Lower leg skin (tissue), 4 donors: Measurements from ENCODE around the gene ATOSA. TPM values are rescaled to one million over a fixed set of nuclear protein-coding genes. Genes with fewer than 3 reads are reported as not detected.

Source experiments
- DNase-seq, 2 donors: peaks; one replicate each; pipeline ENCODE4 v3.0.0-alpha.2; 2019; ENCODE audit warnings: low spot score in 2 of 2
- H3K4me3 ChIP-seq: fragments of 200-600 bp; sonication (generic); 2 replicates; pipeline ENCODE4 v1.5.1; 2017; ENCODE audit warnings: mild to moderate bottlenecking, low read depth; ENCODE audit not compliant: poor library complexity, severe bottlenecking
- POLR2A ChIP-seq, 2 donors: fragments of 450-650 bp; IDR thresholded peaks; one replicate each; pipeline ENCODE4 v1.6.1; 2016 to 2017; ENCODE audit warnings: antibody characterized with exemption in 2 of 2, mild to moderate bottlenecking in 1 of 2, moderate library complexity in 1 of 2
- WGBS, 2 donors: methylation state at CpG; one replicate each; pipeline ENCODE4 v1.1.5; 2018; 5-methylcytosine and 5-hydroxymethylcytosine counted together
- intact Hi-C: fragments of 100-400 bp; cut with DNase I; formaldehyde crosslinking; loops from one replicate; pipeline ENCODE4 v1.15.0; 2023; ENCODE audit warnings: low total_unique reads
- total RNA-seq, 4 donors: library from RNA; depleted of rRNA; stranded (reverse); fragments of >200 nt; gene quantifications; one replicate each; pipeline ENCODE4 v1.1.0, GENCODE V29; 2016
- TF ChIP-seq, protein P1 (sequence below), 3 donors: fragments of 450-650 bp; IDR thresholded peaks; one replicate each; pipeline ENCODE4 v1.5.1; 2016; ENCODE audit warnings: antibody characterized with exemption in 3 of 3, mild to moderate bottlenecking in 3 of 3, moderate library complexity in 2 of 3

ATOSA gene, protein sequence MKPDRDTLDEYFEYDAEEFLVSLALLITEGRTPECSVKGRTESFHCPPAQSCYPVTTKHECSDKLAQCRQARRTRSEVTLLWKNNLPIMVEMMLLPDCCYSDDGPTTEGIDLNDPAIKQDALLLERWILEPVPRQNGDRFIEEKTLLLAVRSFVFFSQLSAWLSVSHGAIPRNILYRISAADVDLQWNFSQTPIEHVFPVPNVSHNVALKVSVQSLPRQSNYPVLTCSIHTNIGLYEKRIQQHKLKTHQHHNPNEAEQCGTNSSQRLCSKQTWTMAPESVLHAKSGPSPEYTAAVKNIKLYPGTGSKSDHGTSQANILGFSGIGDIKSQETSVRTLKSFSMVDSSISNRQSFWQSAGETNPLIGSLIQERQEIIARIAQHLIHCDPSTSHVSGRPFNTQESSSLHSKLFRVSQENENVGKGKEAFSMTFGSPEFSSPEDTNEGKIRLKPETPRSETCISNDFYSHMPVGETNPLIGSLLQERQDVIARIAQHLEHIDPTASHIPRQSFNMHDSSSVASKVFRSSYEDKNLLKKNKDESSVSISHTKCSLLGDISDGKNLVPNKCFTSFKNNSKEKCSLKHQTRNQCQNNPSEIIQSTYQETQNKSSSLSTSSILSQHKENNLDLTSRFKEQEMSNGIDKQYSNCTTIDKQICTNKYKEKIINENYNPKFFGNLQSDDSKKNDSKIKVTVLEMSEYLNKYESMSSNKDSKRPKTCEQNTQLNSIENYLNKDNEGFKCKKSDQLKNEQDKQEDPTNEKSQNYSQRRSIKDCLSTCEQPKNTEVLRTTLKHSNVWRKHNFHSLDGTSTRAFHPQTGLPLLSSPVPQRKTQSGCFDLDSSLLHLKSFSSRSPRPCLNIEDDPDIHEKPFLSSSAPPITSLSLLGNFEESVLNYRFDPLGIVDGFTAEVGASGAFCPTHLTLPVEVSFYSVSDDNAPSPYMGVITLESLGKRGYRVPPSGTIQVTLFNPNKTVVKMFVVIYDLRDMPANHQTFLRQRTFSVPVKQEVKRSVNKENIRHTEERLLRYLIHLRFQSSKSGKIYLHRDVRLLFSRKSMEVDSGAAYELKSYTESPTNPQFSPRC
- 10 to 100 TPM; 42.6 to 57.7 (median 50.3) TPM for total RNA-seq

DNA sequence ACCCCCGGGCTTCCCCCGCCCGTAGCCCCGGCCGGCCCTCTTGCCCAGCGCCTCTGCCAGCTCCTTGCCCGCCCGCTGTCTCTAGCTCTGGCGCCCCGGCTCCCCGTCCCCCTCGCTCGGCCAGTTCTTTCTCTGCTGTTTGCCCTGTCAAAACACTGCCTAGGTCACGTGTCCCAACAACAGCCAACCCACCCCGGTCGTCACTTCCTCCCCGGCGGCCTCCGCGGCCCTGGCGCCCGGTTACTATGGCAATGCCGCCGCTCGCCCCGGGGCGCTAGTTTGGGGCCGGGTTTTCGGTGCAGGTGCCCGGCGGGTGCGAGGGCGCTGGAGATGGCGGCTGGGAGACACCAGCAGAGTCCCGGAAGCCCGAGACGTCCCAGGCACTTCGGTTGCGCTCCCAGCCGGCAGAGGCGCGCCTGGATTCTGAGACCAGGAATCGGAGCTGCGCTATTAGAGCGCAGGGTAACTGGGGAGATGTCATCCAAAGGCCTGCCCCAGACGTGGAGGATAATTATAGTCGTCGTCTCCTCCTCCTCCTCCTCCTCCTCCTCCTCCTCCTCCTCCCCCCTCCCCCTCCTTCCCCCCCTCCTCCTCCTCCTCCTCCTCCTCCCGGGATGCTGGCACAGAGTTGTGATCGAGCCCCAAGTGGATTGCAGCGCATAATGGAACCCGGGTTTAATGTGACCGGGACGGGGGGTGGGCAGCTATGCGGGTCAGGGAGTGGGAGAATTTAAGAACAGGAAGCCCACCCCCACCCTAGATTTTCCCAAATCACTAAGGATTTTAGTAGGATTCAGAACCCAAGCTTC is at the start of gene ATOSA:
Gene ATOSA (minus strand): TSS at position 157 of the 809 bp plus-strand sequence. CDS start 1,367 bp downstream, outside the sequence.
- peak in 1 of 2 donors; percentile 43 for TF ChIP-seq POLR2A (IDR thresholded peaks at IDR 0.05)
- TF ChIP-seq, protein P1, sequence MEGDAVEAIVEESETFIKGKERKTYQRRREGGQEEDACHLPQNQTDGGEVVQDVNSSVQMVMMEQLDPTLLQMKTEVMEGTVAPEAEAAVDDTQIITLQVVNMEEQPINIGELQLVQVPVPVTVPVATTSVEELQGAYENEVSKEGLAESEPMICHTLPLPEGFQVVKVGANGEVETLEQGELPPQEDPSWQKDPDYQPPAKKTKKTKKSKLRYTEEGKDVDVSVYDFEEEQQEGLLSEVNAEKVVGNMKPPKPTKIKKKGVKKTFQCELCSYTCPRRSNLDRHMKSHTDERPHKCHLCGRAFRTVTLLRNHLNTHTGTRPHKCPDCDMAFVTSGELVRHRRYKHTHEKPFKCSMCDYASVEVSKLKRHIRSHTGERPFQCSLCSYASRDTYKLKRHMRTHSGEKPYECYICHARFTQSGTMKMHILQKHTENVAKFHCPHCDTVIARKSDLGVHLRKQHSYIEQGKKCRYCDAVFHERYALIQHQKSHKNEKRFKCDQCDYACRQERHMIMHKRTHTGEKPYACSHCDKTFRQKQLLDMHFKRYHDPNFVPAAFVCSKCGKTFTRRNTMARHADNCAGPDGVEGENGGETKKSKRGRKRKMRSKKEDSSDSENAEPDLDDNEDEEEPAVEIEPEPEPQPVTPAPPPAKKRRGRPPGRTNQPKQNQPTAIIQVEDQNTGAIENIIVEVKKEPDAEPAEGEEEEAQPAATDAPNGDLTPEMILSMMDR (IDR thresholded peaks at IDR 0.05): no peak
- 1% methylated on average over 40 to 42 of the region's 55 CpGs for WGBS, 2 donors
- intact Hi-C loops: no loop called here
- H3K4me3 ChIP-seq: peak within 1 kb of the TSS; percentile 74
- peak; percentile 94 to 98 for DNase-seq

- intact Hi-C loops: no loop called here
- no peak overlapping the region for H3K4me3 ChIP-seq
- no peak for DNase-seq
- TF ChIP-seq, protein P1 (IDR thresholded peaks at IDR 0.05): no peak
- TF ChIP-seq POLR2A (IDR thresholded peaks at IDR 0.05): no peak
- WGBS, 2 donors: 21 to 22% methylated on average over 2 of the region's 2 CpGs
Observed at GRCh38 chr15:52728899-52729298, 49.7 kb upstream of the ATOSA start.

GRCh38 chr15:52727815-52728214 is 48.6 kb upstream of the ATOSA start:
- 67 to 77% methylated on average over 3 of the region's 3 CpGs for WGBS, 2 donors
- TF ChIP-seq POLR2A (IDR thresholded peaks at IDR 0.05): no peak
- TF ChIP-seq, protein P1 (IDR thresholded peaks at IDR 0.05): no peak
- intact Hi-C loops: no loop called here
- no peak for DNase-seq
- no peak overlapping the region for H3K4me3 ChIP-seq

DNA sequence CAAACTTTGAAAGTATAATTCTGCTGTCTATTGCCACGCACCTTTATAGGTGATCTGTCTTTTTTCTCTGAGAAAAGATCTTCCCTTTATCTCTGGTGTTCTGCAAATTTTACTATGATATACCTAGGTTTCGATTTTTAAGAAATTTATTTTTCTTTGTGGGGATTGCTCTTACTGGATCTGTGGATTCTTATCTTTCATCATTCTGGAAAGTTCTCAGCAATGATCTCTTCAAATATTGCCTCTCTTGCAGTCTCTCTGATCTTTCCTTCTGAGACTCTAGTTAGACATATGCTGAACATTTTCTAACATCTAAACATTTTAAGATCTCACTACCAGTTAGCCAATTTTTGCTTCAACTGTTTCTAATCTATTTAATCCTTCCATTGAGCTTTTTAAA is 47.0 kb upstream of the ATOSA start:
- H3K4me3 ChIP-seq: no peak overlapping the region
- WGBS, 2 donors: 92 to 95% methylated on average over 2 of the region's 2 CpGs
- DNase-seq: no peak
- intact Hi-C loops: no loop called here
- TF ChIP-seq POLR2A (IDR thresholded peaks at IDR 0.05): no peak
- TF ChIP-seq, protein P1 (IDR thresholded peaks at IDR 0.05): no peak

GRCh38 chr15:52718551-52718950 is 39.4 kb upstream of the ATOSA start:
- DNase-seq: no peak
- 70 to 73% methylated on average over 2 of the region's 2 CpGs for WGBS, 2 donors
- intact Hi-C loops: no loop called here

More at GRCh38 chr15:52718551-52718950, 39.4 kb upstream of the ATOSA start:
- no peak for TF ChIP-seq POLR2A (IDR thresholded peaks at IDR 0.05)
- TF ChIP-seq, protein P1 (IDR thresholded peaks at IDR 0.05): no peak
- no peak overlapping the region for H3K4me3 ChIP-seq
